ENCODE results near the gene NKTR.

- TF ChIP-seq, protein P1, sequence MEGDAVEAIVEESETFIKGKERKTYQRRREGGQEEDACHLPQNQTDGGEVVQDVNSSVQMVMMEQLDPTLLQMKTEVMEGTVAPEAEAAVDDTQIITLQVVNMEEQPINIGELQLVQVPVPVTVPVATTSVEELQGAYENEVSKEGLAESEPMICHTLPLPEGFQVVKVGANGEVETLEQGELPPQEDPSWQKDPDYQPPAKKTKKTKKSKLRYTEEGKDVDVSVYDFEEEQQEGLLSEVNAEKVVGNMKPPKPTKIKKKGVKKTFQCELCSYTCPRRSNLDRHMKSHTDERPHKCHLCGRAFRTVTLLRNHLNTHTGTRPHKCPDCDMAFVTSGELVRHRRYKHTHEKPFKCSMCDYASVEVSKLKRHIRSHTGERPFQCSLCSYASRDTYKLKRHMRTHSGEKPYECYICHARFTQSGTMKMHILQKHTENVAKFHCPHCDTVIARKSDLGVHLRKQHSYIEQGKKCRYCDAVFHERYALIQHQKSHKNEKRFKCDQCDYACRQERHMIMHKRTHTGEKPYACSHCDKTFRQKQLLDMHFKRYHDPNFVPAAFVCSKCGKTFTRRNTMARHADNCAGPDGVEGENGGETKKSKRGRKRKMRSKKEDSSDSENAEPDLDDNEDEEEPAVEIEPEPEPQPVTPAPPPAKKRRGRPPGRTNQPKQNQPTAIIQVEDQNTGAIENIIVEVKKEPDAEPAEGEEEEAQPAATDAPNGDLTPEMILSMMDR (IDR thresholded peaks at IDR 0.05), result no peak
- TF ChIP-seq POLR2AphosphoS5 (IDR thresholded peaks at IDR 0.05) (no peak), POLR2A (IDR thresholded peaks at IDR 0.05) (no peak)
These were observed 62.5 kb downstream of the NKTR start for GRCh38 chr3:42662813-42663535.
